Aorta (tissue), 5 donors: ENCODE data around the gene EDN2. TPM values are rescaled to one million over a fixed set of nuclear protein-coding genes. Genes with fewer than 3 reads are reported as not detected.

Experiments
- ATAC-seq: fragments of 200-7000 bp; cut with Tn5 transposase; one replicate; pipeline ENCODE4 v1.9.1; 2022; ENCODE audit warnings: moderate library complexity; ENCODE audit not compliant: low FRiP score
- DNase-seq, 2 donors: peaks; one replicate each; pipeline ENCODE4 v3.0.0-alpha.2; 2020
- H3K27ac ChIP-seq, 2 donors: one replicate each; pipeline ENCODE4 v1.5.1; 2013; ENCODE audit warnings: low read length in 2 of 2, mild to moderate bottlenecking in 2 of 2, moderate library complexity in 2 of 2, control low read depth in 1 of 2, inconsistent platforms in 1 of 2, low read depth in 1 of 2
- H3K27me3 ChIP-seq, 2 donors: one replicate each; pipeline ENCODE4 v1.6.1; 2013; ENCODE audit warnings: control low read depth in 1 of 2, low read length in 1 of 2, mild to moderate bottlenecking in 1 of 2, moderate library complexity in 1 of 2; ENCODE audit not compliant: insufficient read depth in 2 of 2, control insufficient read depth in 1 of 2
- H3K36me3 ChIP-seq, 2 donors: one replicate each; pipeline ENCODE4 v1.6.1; 2013; ENCODE audit warnings: control low read depth in 1 of 2, low read length in 1 of 2, mild to moderate bottlenecking in 1 of 2; ENCODE audit not compliant: insufficient read depth in 2 of 2, control insufficient read depth in 1 of 2
- H3K4me1 ChIP-seq, 2 donors: one replicate each; pipeline ENCODE4 v1.6.1; 2013; ENCODE audit warnings: low read length in 2 of 2, control low read depth in 1 of 2, mild to moderate bottlenecking in 1 of 2, moderate library complexity in 1 of 2; ENCODE audit not compliant: insufficient read depth in 2 of 2, control insufficient read depth in 1 of 2
- H3K4me3 ChIP-seq, 2 donors: one replicate each; pipeline ENCODE4 v1.5.1; 2013; ENCODE audit warnings: low read length in 2 of 2, control low read depth in 1 of 2, mild to moderate bottlenecking in 1 of 2
- H3K9me3 ChIP-seq: one replicate; pipeline ENCODE4 v1.6.1; 2013; ENCODE audit warnings: mild to moderate bottlenecking, low read length; ENCODE audit not compliant: control insufficient read depth
- WGBS, 2 donors: extraction: QIAGEN DNeasy Blood & Tissue Kit; methylation state at CpG; one replicate each; pipeline ENCODE4 v1.1.7; 2013; 5-methylcytosine and 5-hydroxymethylcytosine counted together
- intact Hi-C, 2 donors: fragments of 100-400 bp; cut with DNase I; formaldehyde crosslinking; loops; one replicate each; pipeline versions ENCODE4 v1.14.2 to v1.15.0; 2022
- polyA plus RNA-seq, 2 donors: library from polyadenylated mRNA; stranded (reverse); fragments of 200-250 nt; gene quantifications; one replicate each; pipeline ENCODE4 v1.2.3, GENCODE V29; 2013
- total RNA-seq, 2 donors: library from RNA; stranded (reverse); fragmentation: NEBNext Ultra II Directional; extraction: Animal tissue kit (Norgen Biotek cat#: 25700); gene quantifications; one replicate each; pipeline ENCODE4 v1.2.1, GENCODE V29; 2021
- donor health status: healthy with polysubstance abuse.
- donor health status: Bipolar disorder and iron deficiency.
- donor health status: DM: no; HTN: no; CAD: no.
- donor health status: DM: no; HTN: no; CAD: no.
- donor health status: DM: yes; HTN: yes; CAD: no.

The EDN2 gene
- total and polyA plus RNA-seq, 4 donors = 0.36 to 2.3 (median 1.5) TPM; not detected in 1

DNA sequence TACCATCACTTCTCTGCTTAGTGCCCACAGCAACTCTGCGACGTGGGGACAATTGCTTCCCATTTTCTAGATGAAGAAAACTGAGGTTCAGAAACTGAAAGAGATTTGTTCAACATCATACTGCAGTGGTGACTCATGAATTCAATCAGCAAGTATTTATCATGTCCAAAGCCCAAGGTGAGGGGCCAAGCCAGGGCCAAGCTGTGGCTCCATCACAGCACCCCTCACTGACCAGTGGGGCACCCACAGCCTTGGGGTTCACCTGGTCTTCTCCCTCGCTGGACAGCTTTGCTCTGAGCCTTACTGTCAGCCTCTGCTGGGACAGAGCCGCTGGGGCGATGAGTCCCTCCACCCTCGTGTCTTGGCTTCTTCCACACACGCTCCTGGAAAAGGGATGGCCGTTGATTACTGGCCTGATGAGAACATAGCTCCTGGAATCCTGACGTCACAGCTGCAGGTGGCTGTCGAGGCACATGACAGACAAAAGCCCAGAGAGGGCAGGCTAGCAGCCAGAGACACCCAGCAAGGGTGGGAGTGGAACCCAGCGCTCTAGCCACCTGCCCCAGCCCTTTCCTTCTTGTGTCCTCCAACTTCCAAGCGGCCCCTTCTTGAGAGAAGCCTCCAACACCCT is 6.2 kb downstream of the EDN2 start:
- no peaks in the 10 kb centered on the region for H3K36me3 ChIP-seq
- DNase-seq (peak; percentile 33 to 59), ATAC-seq (no peak)
- H3K4me1 ChIP-seq = no peaks in the 10 kb centered on the region
- no peak overlapping the region for H3K4me3 ChIP-seq
- intact Hi-C loops = loop anchor here in 1 of 2 donors (5.0 kb wide), 1 partner anchor 46 kb away; no protein-coding TSS in a partner anchor
- no peaks in the 10 kb centered on the region for H3K27me3 ChIP-seq
- no peaks in the 10 kb centered on the region for H3K9me3 ChIP-seq
- no peak overlapping the region for H3K27ac ChIP-seq
- 74 to 87% methylated on average over 12 of the region's 12 CpGs for WGBS, 2 donors

DNA sequence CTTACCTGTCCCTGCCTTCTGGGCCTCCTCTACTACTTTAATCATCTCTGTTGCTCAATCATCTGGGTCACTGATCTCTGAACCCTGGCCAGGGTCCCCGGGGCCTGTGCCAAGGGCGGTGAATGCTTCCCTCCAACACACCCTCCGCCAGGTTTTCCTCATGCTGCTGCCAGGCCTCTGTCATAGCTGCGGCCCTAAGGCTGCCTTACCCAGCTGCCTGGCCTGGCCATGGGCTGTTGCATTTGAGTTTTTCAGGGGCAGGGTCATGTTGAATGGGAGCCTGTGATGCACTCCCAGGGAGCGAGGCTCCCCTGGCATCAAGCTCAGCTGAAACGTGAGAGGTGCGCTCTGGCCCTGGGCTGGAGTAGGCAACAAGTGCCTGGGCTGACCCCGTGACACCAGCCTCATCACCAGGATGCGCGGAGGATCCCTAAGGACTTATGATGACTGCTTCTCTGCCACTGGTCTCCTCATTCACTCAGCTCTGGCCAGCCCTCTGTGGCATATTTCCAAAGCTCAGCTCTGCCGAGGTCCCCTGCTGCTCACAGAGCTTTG is 7.6 kb downstream of the EDN2 start:
- no peak overlapping the region for H3K27ac ChIP-seq
- DNase-seq (peak; percentile 45 to 74), ATAC-seq (no peak)
- no peaks in the 10 kb centered on the region for H3K9me3 ChIP-seq
- no peaks in the 10 kb centered on the region for H3K36me3 ChIP-seq
- intact Hi-C loops = loop anchor here in 1 of 2 donors (5.0 kb wide), 1 partner anchor 45 kb away; no protein-coding TSS in a partner anchor
- 76 to 81% methylated on average over 11 of the region's 11 CpGs for WGBS, 2 donors
- no peaks in the 10 kb centered on the region for H3K27me3 ChIP-seq
- H3K4me1 ChIP-seq = no peaks in the 10 kb centered on the region
- H3K4me3 ChIP-seq = no peak overlapping the region

DNA sequence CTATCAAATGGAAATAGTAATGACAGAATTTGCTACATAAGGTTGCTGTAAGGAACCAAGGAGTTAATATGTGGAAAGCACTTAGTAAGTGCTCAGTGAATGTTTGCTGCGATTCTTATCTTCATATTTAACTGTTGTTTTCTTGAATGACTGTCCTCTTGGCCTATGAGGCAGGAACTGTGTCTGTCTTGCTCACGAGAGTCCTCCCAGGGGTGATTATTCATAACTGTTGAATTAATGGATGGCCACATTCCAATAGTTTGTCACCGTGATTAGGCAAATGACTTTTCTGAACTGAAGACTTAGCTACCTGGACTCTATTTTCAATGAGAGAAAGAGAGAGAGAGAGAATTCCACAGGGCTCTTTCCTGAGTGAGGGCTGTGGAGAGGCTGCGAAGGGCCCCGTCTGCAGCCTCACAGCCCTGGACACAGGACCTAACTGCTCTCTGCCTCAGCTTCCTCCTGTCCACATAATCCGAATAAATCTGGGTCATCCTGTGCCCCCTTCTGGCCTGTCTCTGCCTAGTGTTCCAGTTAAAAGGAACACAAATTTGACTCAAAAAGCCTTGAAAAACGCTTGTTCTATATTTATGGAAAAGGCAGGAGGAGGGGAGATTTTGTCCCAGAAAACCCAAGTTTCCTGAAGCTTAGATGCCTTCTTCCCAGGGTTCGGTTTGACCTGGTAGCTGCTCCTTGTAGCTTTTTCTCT is 8.5 kb downstream of the EDN2 start:
- WGBS, 2 donors = 51 to 59% methylated on average over 8 of the region's 8 CpGs
- Histone ChIP-seq H3K4me3 (no peak overlapping the region), H3K27me3 (no peaks in the 10 kb centered on the region), H3K4me1 (no peaks in the 10 kb centered on the region), H3K36me3 (no peaks in the 10 kb centered on the region), H3K27ac (no peak overlapping the region), H3K9me3 (no peaks in the 10 kb centered on the region)
- no peak for ATAC-seq
- peak in 1 of 2 donors; percentile 28 for DNase-seq
- intact Hi-C loops = loop anchor here in 1 of 2 donors (5.0 kb wide), 1 partner anchor 44 kb away; no protein-coding TSS in a partner anchor

DNA sequence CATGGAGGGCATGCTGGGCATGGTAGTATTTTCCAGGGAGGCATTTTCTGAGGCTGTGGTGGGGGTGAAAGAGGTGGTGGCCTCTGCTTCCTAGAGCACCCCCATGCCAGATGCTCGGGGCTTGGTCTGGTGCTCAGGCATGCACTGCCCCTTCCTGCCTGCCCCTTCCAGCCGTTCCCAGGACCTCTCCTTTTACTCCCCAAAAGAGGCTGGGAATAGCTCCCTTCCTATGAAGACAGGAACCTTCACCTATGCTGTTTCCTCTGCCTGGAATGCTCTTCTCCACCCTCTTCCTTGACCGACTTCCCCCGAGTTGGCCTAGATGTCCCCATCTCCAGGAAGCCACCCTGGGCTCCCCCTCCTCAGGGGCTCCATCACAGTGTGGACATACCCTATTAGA is 9.1 kb downstream of the EDN2 start:
- ATAC-seq (no peak), DNase-seq (peak in 1 of 2 donors; percentile 12)
- Histone ChIP-seq H3K27ac (peak overlapping the region in 1 of 2 donors; percentile 68), H3K4me1 (no peaks in the 10 kb centered on the region), H3K36me3 (no peaks in the 10 kb centered on the region), H3K27me3 (no peaks in the 10 kb centered on the region), H3K4me3 (no peak overlapping the region), H3K9me3 (no peaks in the 10 kb centered on the region)
- intact Hi-C loops = loop anchor here in 1 of 2 donors (5.0 kb wide), 1 partner anchor 43 kb away; no protein-coding TSS in a partner anchor
- WGBS, 2 donors = 81 to 90% methylated on average over 4 of the region's 4 CpGs

DNA sequence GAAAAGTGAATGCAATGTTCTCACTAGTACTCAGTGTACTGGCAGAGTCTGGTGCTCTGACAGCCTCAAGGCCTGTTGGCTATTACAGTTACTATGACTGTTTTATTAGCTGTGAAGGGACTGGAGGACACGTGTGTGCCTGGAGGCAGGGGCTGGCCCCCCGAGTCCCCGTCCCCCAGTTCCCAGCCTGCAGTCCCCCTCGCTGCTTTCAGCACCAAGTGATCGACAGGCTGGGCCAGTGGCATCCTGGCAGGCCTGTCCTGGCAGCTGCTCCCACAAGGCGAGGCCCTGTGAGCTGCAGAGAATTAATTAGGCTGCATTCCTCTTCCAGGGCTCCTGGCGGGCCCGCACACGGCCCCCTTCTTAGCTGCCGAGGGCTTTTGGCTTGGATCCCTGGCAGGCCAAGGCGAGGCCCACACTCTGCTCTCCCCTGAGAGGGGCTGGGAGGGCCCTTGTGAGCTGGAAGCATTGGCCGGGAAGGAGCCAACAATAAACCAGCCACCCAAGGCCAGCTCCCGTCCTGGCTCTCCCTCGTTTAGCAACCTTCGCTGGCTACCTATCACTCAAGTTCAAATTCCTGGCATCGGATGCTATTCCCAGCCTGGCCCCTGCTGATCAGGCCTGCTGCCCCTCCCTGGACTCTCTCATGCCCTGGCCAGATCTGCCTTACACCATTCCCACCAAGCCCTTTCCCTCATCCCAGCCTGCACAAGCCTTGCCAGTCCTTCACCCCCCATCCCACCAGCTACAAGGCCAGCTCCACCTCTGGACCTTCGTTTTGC is 9.8 kb downstream of the EDN2 start:
- Histone ChIP-seq H3K4me3 (no peak overlapping the region), H3K4me1 (no peaks in the 10 kb centered on the region), H3K36me3 (no peaks in the 10 kb centered on the region), H3K9me3 (no peaks in the 10 kb centered on the region), H3K27me3 (no peaks in the 10 kb centered on the region), H3K27ac (peak overlapping the region in 1 of 2 donors; percentile 68)
- intact Hi-C loops = loop anchor here in 1 of 2 donors (5.0 kb wide), 1 partner anchor 42 kb away; no protein-coding TSS in a partner anchor
- ATAC-seq (peak; percentile 74), DNase-seq (peak; percentile 67 to 84)
- 8 to 9% methylated on average over 16 to 17 of the region's 17 CpGs for WGBS, 2 donors

DNA sequence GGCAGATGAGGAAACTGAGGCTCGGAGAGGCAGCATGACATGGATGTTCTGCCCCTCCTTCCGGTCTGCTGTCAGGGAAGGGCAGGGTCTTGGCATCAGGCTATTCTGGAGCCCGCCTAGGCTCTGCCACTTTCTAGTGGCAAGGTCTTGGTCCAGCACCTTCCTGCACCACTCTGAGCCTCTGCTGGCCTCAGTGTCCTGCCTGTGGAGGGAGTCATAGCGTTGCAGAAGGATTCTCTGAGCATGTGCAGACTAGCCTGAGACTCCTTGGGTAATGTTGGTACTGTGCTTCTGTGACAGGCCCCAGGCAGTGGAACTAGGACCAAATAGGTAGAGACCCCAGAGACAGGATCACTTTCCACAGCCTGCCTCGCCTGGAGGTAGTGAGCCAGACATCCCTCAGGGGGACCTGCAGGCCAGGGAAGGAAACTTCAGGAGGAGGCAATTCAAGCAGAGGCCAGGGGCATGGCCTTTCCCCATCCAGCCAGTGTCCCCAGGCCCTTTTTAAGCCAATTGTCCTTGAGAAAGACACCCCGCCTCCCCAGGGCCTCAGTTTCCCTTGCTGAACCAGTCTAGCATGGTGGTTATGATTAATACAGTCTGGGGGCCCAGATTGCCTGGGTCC is 10.6 kb downstream of the EDN2 start:
- WGBS, 2 donors = 88 to 93% methylated on average over 6 of the region's 6 CpGs
- H3K27ac ChIP-seq = peak overlapping the region in 1 of 2 donors; percentile 30
- no peaks in the 10 kb centered on the region for H3K36me3 ChIP-seq
- H3K4me1 ChIP-seq = no peaks in the 10 kb centered on the region
- H3K4me3 ChIP-seq = no peak overlapping the region
- no peaks in the 10 kb centered on the region for H3K9me3 ChIP-seq
- no peaks in the 10 kb centered on the region for H3K27me3 ChIP-seq
- DNase-seq (peak in 1 of 2 donors; percentile 15), ATAC-seq (no peak)
- intact Hi-C loops = no loop called here

DNA sequence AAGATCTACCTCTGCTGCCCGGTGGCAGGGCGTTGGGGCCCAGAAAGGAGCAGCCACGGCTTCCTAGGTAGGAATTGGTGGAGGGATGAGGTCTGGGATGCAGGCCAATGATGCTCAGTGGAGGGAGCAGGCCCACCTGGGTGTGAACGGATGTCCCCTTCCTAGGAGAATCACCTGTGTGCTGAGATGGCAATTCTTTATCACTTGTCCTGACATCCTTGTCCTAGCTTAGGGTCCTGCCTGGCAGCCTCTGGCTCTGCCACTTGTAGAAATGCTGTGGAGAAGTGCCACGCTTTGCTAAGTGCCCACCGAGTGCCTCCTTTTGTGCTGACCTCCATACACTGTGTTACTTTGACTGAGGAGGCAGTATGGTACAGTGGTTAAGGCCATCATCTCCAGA is 12.8 kb downstream of the EDN2 start:
- H3K27ac ChIP-seq = no peak overlapping the region
- DNase-seq = peak in 1 of 2 donors; percentile 24
- H3K27me3 ChIP-seq = no peaks in the 10 kb centered on the region
- intact Hi-C loops = no loop called here
- H3K36me3 ChIP-seq = no peaks in the 10 kb centered on the region
- H3K4me3 ChIP-seq = no peak overlapping the region
- H3K9me3 ChIP-seq = no peaks in the 10 kb centered on the region
- 95 to 99% methylated on average over 6 of the region's 6 CpGs for WGBS, 2 donors
- no peaks in the 10 kb centered on the region for H3K4me1 ChIP-seq
- no peak for ATAC-seq

DNA sequence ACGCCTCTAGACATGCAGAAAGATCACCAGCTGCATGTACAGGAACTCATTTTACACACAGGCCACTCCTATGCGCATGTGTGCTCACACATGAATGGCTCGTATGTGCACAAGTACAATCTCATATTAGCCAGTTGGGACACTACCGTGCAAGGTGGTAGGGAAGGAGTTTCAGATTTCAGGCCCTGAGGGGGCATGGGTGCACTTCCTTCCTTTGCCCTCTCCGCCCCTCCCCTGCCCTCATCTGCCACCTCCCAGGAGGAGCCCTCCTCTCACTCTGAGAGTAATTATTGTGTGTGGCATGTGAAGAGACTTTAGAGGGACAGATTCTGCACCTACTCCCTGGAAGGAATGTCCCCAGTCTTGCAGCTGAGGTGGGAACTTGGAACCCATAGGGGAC is 14.8 kb downstream of the EDN2 start:
- no peaks in the 10 kb centered on the region for H3K9me3 ChIP-seq
- H3K4me1 ChIP-seq = no peaks in the 10 kb centered on the region
- WGBS, 2 donors = 76% methylated on average over 5 of the region's 5 CpGs
- ATAC-seq (no peak), DNase-seq (peak in 1 of 2 donors; percentile 9)
- intact Hi-C loops = no loop called here
- no peaks in the 10 kb centered on the region for H3K36me3 ChIP-seq
- H3K27ac ChIP-seq = no peak overlapping the region
- H3K4me3 ChIP-seq = no peak overlapping the region
- H3K27me3 ChIP-seq = no peaks in the 10 kb centered on the region
